ENCODE results near the gene EMX1.

EMX1 gene

GRCh38 chr2:72892506-72893173 is 24.7 kb upstream of the EMX1 start:
- peak; percentile 40 for DNase-seq
- Histone ChIP-seq H3K27me3 (replicated peaks) (peaks cover 20% of the 10 kb centered on the region), H3K27ac (no peak overlapping the region), H3K36me3 (replicated peaks) (no peaks in the 10 kb centered on the region), H3K4me3 (ENCODE audit: low read depth, low read length) (no peak overlapping the region)
- peak; percentile 92 for TF ChIP-seq CTCF (IDR thresholded peaks at IDR 0.05; ENCODE audit: low read depth, low read length, missing control alignments)
- in situ Hi-C loops (cut with HindIII; ENCODE audit: low pct_ligation_motif_present, low sequenced_read_pairs) = no loop called here

GRCh38 chr2:72893594-72894319 is 23.6 kb upstream of the EMX1 start:
- in situ Hi-C loops (cut with HindIII; ENCODE audit: low pct_ligation_motif_present, low sequenced_read_pairs) = no loop called here
- H3K36me3 ChIP-seq (replicated peaks) = no peaks in the 10 kb centered on the region
- peaks cover 26% of the 10 kb centered on the region for H3K27me3 ChIP-seq (replicated peaks)
- H3K27ac ChIP-seq = no peak overlapping the region
- peak; percentile 92 for TF ChIP-seq CTCF (IDR thresholded peaks at IDR 0.05; ENCODE audit: low read depth, low read length, missing control alignments)
- DNase-seq = peak; percentile 74
- no peak overlapping the region for H3K4me3 ChIP-seq (ENCODE audit: low read depth, low read length)

GRCh38 chr2:72894514-72894913 is 22.8 kb upstream of the EMX1 start:
- peaks cover 30% of the 10 kb centered on the region for H3K27me3 ChIP-seq (replicated peaks)
- in situ Hi-C loops (cut with HindIII; ENCODE audit: low pct_ligation_motif_present, low sequenced_read_pairs) = no loop called here
- no peaks in the 10 kb centered on the region for H3K36me3 ChIP-seq (replicated peaks)
- H3K4me3 ChIP-seq (ENCODE audit: low read depth, low read length) = no peak overlapping the region
- H3K27ac ChIP-seq = no peak overlapping the region
- no peak for TF ChIP-seq CTCF (IDR thresholded peaks at IDR 0.05; ENCODE audit: low read depth, low read length, missing control alignments)
- DNase-seq = no peak

- no peak for TF ChIP-seq CTCF (IDR thresholded peaks at IDR 0.05; ENCODE audit: low read depth, low read length, missing control alignments)
- no peak overlapping the region for H3K27ac ChIP-seq
- H3K4me3 ChIP-seq (ENCODE audit: low read depth, low read length) = no peak overlapping the region
- H3K36me3 ChIP-seq (replicated peaks) = no peaks in the 10 kb centered on the region
- peaks cover 32% of the 10 kb centered on the region for H3K27me3 ChIP-seq (replicated peaks)
- no peak for DNase-seq
- in situ Hi-C loops (cut with HindIII; ENCODE audit: low pct_ligation_motif_present, low sequenced_read_pairs) = no loop called here
Observed at GRCh38 chr2:72895154-72895553, 22.2 kb upstream of the EMX1 start.

- Histone ChIP-seq H3K36me3 (replicated peaks) (no peaks in the 10 kb centered on the region), H3K27me3 (replicated peaks) (peaks cover 35% of the 10 kb centered on the region), H3K27ac (no peak overlapping the region), H3K4me3 (ENCODE audit: low read depth, low read length) (no peak overlapping the region)
- TF ChIP-seq CTCF (IDR thresholded peaks at IDR 0.05; ENCODE audit: low read depth, low read length, missing control alignments) = no peak
- in situ Hi-C loops (cut with HindIII; ENCODE audit: low pct_ligation_motif_present, low sequenced_read_pairs) = no loop called here
- DNase-seq = peak; percentile 36
Observed at GRCh38 chr2:72895759-72896281, 21.5 kb upstream of the EMX1 start.
